ENCODE measurements around the gene HSPA1L. TPM values are rescaled to one million over a fixed set of nuclear protein-coding genes. Genes with fewer than 3 reads are reported as not detected.
A peak's percentile ranks its signal among the peaks of the same experiment; 100 is the strongest.
"Not testable (repeated sequence)": the region's sequence is repeated elsewhere in the genome, so short reads cannot be mapped to it uniquely, and the experiment has no call there.

Gene HSPA1L
- total RNA-seq, 2 donors from 2014 or later, result 1.1 to 1.2 TPM

DNA sequence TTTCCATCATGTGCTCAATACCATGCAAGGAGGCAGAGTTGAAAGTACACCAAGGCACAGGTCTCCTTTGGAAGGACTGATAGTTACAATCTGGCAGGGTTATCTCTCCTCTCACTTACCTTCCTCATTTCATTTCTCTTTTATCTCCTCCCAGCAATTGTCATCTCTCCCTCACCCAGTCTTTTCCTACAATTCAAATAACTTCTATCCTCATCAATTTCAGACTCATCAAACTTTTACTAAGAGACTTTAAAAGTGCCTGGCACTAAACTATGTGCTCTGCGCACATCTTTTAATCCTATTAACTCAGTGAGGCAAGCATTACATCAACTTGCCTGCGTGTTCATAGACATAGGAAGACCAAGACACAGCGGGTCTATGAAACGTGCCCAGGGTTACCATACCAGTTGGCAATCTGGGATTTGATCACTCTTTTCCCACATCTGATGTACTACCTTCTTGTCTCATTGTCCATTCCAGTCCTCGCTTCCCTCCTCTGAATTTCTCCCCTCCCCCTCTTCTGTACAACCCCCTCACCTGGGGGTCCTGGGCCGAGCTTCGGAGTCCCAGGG is 20.7 kb downstream of the HSPA1L start:
- peaks cover 4% of the 10 kb centered on the region for H3K36me3 ChIP-seq
- H3K4me1 ChIP-seq (ENCODE audit: control insufficient read depth in 1 of 2, low read depth in 2 of 2), result peaks cover 14 to 20% of the 10 kb centered on the region in 2 donors
- TF ChIP-seq, protein P1, sequence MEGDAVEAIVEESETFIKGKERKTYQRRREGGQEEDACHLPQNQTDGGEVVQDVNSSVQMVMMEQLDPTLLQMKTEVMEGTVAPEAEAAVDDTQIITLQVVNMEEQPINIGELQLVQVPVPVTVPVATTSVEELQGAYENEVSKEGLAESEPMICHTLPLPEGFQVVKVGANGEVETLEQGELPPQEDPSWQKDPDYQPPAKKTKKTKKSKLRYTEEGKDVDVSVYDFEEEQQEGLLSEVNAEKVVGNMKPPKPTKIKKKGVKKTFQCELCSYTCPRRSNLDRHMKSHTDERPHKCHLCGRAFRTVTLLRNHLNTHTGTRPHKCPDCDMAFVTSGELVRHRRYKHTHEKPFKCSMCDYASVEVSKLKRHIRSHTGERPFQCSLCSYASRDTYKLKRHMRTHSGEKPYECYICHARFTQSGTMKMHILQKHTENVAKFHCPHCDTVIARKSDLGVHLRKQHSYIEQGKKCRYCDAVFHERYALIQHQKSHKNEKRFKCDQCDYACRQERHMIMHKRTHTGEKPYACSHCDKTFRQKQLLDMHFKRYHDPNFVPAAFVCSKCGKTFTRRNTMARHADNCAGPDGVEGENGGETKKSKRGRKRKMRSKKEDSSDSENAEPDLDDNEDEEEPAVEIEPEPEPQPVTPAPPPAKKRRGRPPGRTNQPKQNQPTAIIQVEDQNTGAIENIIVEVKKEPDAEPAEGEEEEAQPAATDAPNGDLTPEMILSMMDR (IDR thresholded peaks at IDR 0.05), result no peak
- peak overlapping the region; percentile 90 to 98 for H3K27ac ChIP-seq
- ATAC-seq (ENCODE audit: insufficient number of reproducible peaks, low FRiP score, low read depth) (no peak), DNase-seq (ENCODE audit: low spot score) (no peak)
- H3K9me3 ChIP-seq, result no peaks in the 10 kb centered on the region
- no peaks in the 10 kb centered on the region for H3K27me3 ChIP-seq (replicated peaks; ENCODE audit: insufficient read depth)
- H3K4me3 ChIP-seq, result peak overlapping the region; percentile 93

DNA sequence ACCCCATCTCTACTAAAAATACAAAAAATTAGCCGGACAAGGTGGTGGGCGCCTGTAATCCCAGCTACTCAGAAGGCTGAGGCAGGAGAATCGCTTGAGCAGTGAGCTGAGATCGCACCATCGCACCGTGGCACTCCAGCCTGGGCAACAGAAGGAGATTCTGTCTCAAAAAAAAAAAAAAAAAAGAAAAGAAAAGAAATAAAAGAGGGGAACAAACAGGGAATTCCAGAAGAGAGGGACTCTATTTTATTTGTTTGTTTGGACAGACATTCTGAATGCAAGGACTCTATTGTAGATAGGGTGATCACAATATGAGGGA is 21.2 kb downstream of the HSPA1L start:
- H3K27ac ChIP-seq, result not testable (repeated sequence)

DNA sequence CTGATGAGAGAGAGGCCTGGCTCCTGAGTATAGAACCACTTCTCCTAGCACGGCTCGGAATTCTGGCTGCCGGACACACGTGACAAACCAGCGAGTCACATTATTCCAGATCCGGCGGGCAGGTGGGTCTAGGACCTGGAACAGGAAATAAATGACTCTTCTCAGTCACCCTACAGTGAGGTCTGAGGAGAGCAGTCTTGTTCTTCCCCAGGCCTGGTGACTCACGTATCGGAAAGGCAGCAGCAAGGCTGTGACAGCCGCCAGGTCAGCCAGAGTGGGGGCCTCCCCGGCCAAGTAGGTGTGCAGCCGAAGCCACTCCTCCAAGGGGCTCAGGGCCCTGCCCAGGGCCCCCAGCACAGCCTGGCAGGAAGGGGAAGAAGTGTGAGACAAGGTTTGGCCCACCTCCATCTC is 22.3 kb downstream of the HSPA1L start:
- H3K36me3 ChIP-seq, result peaks cover 4% of the 10 kb centered on the region
- no peaks in the 10 kb centered on the region for H3K27me3 ChIP-seq (replicated peaks; ENCODE audit: insufficient read depth)
- no peak for DNase-seq (ENCODE audit: low spot score)
- TF ChIP-seq, protein P1 (IDR thresholded peaks at IDR 0.05), result no peak
- H3K9me3 ChIP-seq, result no peaks in the 10 kb centered on the region
- no peak overlapping the region for H3K27ac ChIP-seq
- H3K4me3 ChIP-seq, result no peak overlapping the region
- peaks cover 14 to 20% of the 10 kb centered on the region in 2 donors for H3K4me1 ChIP-seq (ENCODE audit: control insufficient read depth in 1 of 2, low read depth in 2 of 2)
- ATAC-seq (ENCODE audit: insufficient number of reproducible peaks, low FRiP score, low read depth), result no peak

More for the DNA sequence above, 21.2 kb downstream of the HSPA1L start:
- not testable (repeated sequence) for H3K27me3 ChIP-seq (replicated peaks; ENCODE audit: insufficient read depth); H3K36me3 ChIP-seq; ATAC-seq (ENCODE audit: insufficient number of reproducible peaks, low FRiP score, low read depth); DNase-seq (ENCODE audit: low spot score); H3K9me3 ChIP-seq
- Histone ChIP-seq H3K4me3 (peak overlapping the region; percentile 93), H3K4me1 (ENCODE audit: control insufficient read depth in 1 of 2, low read depth in 2 of 2) (peaks cover 14 to 20% of the 10 kb centered on the region in 2 donors)

DNA sequence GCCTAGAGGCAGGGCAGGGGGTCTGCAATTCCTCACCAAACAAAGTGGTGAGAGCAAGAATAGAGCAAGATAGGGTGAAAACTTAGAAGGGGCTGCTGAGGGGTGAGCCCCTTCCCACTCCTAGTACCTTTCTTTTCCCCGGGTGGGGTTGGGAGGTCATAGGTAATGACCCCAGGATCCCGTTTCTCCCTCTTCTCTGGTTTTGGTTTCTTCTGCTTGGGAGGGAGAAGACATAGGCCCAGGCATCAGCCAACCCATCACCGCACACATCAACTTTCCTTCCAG is 23.1 kb downstream of the HSPA1L start:
- peaks cover 14 to 20% of the 10 kb centered on the region in 2 donors for H3K4me1 ChIP-seq (ENCODE audit: control insufficient read depth in 1 of 2, low read depth in 2 of 2)
- no peak for ATAC-seq (ENCODE audit: insufficient number of reproducible peaks, low FRiP score, low read depth)
- H3K36me3 ChIP-seq, result peaks cover 4% of the 10 kb centered on the region
- H3K4me3 ChIP-seq, result no peak overlapping the region
- H3K27me3 ChIP-seq (replicated peaks; ENCODE audit: insufficient read depth), result no peaks in the 10 kb centered on the region
- no peak overlapping the region for H3K27ac ChIP-seq
- no peaks in the 10 kb centered on the region for H3K9me3 ChIP-seq
- DNase-seq (ENCODE audit: low spot score), result no peak
- TF ChIP-seq, protein P1 (IDR thresholded peaks at IDR 0.05), result no peak

DNA sequence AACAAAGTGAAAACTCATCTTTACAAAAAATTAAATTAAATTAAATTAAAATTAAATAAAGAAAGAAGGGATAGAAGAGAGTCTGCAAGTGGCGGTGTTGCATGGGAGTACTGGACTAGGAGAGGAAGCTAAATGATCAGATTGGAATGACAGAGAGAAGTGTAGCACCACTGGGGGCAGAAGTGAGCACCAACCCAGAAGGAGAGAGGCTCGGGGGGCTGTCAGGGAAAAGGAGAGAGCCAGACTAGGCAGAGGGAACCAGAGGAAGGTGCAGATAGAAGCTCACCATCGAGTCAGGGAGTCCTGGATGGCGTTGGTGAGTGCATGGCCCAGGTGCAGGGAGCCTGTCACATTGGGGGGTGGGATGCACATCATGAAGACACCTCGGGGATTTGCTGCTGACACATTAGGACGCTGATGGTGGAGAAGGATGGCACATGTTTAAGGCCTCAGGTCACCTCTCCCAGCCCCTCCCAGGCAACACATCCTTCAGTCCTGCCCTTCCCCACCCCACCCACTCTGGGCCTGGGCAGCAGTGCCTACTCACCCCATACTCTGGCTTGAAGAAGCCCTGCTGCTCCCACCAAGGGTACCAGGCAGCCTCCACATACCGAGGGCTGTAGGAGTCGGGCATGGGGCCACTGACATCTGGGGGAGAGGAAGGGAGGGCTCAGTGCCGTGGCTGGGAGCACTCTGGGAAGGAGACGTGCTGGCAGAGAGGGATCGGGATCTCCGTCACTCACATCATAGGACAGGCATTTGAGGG is 23.6 kb downstream of the HSPA1L start:
- no peak for DNase-seq (ENCODE audit: low spot score)
- Histone ChIP-seq H3K27ac (no peak overlapping the region), H3K27me3 (replicated peaks; ENCODE audit: insufficient read depth) (no peaks in the 10 kb centered on the region), H3K36me3 (peaks cover 4% of the 10 kb centered on the region), H3K9me3 (no peaks in the 10 kb centered on the region), H3K4me3 (no peak overlapping the region), H3K4me1 (ENCODE audit: control insufficient read depth in 1 of 2, low read depth in 2 of 2) (peaks cover 14 to 19% of the 10 kb centered on the region in 2 donors)
- TF ChIP-seq, protein P1 (IDR thresholded peaks at IDR 0.05), result peak; percentile 37
- ATAC-seq (ENCODE audit: insufficient number of reproducible peaks, low FRiP score, low read depth), result no peak

Data from thoracic aorta (tissue), 2 donors.